ENCODE measurements around the gene SEC31B. TPM values are rescaled to one million over a fixed set of nuclear protein-coding genes. Genes with fewer than 3 reads are reported as not detected.
A peak's percentile ranks its signal among the peaks of the same experiment; 100 is the strongest.

SEC31B gene
- 9.2 TPM for total RNA-seq

DNA sequence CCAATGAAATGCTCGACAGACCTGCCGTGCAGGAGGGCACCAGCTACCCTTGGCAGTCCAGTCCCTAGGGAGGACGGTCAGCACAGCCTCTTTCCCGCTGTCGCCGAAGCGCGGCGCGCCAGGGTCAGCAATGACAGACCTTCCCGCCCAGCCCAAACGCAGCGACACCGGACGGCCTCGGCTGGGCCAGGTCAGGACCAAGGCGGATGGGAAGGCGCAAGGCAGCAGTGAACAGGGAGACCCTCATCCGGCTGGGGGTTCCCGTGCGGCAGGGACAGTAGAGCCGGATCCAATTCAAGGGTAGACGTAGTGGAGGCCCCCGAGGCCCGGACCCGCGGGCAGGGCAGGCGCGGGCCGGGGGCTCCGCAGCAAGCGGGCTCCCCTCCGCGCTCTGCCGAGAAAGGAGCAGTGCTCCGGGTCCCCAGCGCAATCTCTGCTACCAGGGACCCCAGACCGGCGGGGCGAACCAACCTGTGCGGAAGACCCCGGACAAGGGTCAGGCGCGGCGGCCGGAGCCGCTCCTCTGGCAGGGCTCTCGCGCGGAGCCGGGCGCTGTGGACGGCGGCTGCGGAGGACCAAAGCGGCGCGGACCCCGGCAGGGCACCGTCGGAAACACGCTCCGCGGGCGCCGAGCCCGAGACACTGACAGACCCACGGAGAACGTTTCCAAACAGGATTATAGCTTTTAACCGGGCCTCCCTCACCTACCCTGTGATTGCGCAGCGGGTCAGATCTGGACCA is at the start of gene SEC31B:
TSS of gene SEC31B (minus strand) at position 551 of the 741 bp plus-strand sequence. CDS start 2,909 bp downstream, outside the sequence.
- Histone ChIP-seq H3K4me3 (peak within 1 kb of the TSS; percentile 48 to 73), H3K36me3 (peaks cover 8 to 16% of the 10 kb centered on the region in 2 donors), H3K9me3 (no peaks in the 10 kb centered on the region), H3K27me3 (no peaks in the 10 kb centered on the region), H3K27ac (peak within 1 kb of the TSS in 1 of 2 donors; percentile 13), H3K4me1 (no peaks in the 10 kb centered on the region)
- peak in 1 of 2 donors; percentile 67 for DNase-seq (ENCODE audit: low spot score in 2 of 2)
- TF ChIP-seq CTCF (IDR thresholded peaks at IDR 0.05): no peak
- intact Hi-C loops (cut with DNase I): loop anchor here (2.0 to 10.0 kb wide), 4 partner anchors 37 to 675 kb away; no protein-coding TSS in a partner anchor

GRCh38 chr10:100568912-100569311 is 49.3 kb upstream of the SEC31B start:
- no peak overlapping the region for H3K27ac ChIP-seq
- intact Hi-C loops (cut with DNase I): no loop called here

GRCh38 chr10:100567826-100568225 is 48.2 kb upstream of the SEC31B start:
- Histone ChIP-seq H3K4me3 (no peak overlapping the region), H3K27me3 (no peaks in the 10 kb centered on the region), H3K36me3 (no peaks in the 10 kb centered on the region), H3K27ac (no peak overlapping the region), H3K9me3 (no peaks in the 10 kb centered on the region), H3K4me1 (no peaks in the 10 kb centered on the region)
- intact Hi-C loops (cut with DNase I): no loop called here
- no peak for TF ChIP-seq CTCF (IDR thresholded peaks at IDR 0.05)
- peak in 1 of 2 donors; percentile 34 for DNase-seq (ENCODE audit: low spot score in 2 of 2)

More at GRCh38 chr10:100568912-100569311, 49.3 kb upstream of the SEC31B start:
- Histone ChIP-seq H3K4me3 (no peak overlapping the region), H3K4me1 (no peaks in the 10 kb centered on the region), H3K36me3 (no peaks in the 10 kb centered on the region), H3K27me3 (no peaks in the 10 kb centered on the region), H3K9me3 (no peaks in the 10 kb centered on the region)
- no peak for TF ChIP-seq CTCF (IDR thresholded peaks at IDR 0.05)
- DNase-seq (ENCODE audit: low spot score in 2 of 2): peak in 1 of 2 donors; percentile 27

DNA sequence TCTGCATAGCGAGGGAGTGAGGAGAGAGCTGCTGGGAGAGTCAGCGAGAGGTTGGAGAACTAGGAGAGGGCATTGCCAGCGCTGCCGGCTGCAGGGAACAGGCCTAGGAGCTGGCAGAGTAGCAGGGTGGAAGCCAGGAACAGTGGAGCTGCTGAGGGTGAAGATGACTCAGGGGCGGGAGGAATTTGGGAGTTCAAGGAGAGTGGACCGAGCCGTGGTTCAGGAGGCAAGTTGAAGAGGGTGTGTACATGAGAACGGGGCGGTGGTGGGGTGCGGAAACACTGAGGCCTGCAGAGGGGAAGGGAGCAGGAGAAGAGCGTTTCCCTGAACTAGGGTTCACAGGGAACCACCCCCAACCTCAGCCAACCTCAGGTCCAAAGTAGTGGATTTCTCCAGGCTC is 47.6 kb upstream of the SEC31B start:
- H3K27me3 ChIP-seq: peaks cover 1% of the 10 kb centered on the region
- H3K27ac ChIP-seq: no peak overlapping the region
- H3K9me3 ChIP-seq: no peaks in the 10 kb centered on the region
- H3K4me3 ChIP-seq: no peak overlapping the region
- no peak for TF ChIP-seq CTCF (IDR thresholded peaks at IDR 0.05)
- H3K4me1 ChIP-seq: peaks cover under 1 to 3% of the 10 kb centered on the region in 2 donors
- intact Hi-C loops (cut with DNase I): no loop called here
- DNase-seq (ENCODE audit: low spot score in 2 of 2): peak in 1 of 2 donors; percentile 45
- no peaks in the 10 kb centered on the region for H3K36me3 ChIP-seq

- Histone ChIP-seq H3K27ac (no peak overlapping the region), H3K4me1 (peaks cover 2 to 9% of the 10 kb centered on the region in 2 donors), H3K36me3 (no peaks in the 10 kb centered on the region), H3K27me3 (peaks cover 6% of the 10 kb centered on the region), H3K9me3 (no peaks in the 10 kb centered on the region), H3K4me3 (no peak overlapping the region)
- TF ChIP-seq CTCF (IDR thresholded peaks at IDR 0.05): no peak
- intact Hi-C loops (cut with DNase I): no loop called here
- peak in 1 of 2 donors; percentile 19 for DNase-seq (ENCODE audit: low spot score in 2 of 2)
These were observed 46.9 kb upstream of the SEC31B start for GRCh38 chr10:100566561-100566960.
